ENCODE measurements around the gene TBC1D22A. TPM values are rescaled to one million over a fixed set of nuclear protein-coding genes. Genes with fewer than 3 reads are reported as not detected.

TBC1D22A gene
- total RNA-seq, 1 experiment from 2014 or later: 20.9 TPM

DNA sequence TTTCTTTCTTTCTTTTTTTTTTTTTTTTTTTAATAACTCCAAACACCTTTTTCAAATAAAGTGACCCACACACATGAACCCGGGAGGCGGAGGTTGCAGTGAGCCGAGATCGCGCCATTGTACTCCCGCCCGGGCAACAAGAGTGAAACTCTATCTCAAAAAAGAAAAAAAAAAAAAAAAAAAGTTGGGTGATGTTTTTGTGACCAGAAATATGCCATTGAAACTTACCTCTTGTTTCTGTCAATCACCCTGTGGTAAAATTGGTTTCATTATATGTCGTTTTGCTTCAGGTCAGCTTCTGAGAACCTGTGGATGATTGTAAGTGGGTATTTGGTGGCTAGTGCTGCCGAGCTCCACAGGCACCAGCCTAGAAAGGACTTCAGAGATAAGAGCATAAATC lies 238.8 kb downstream of the TBC1D22A start (continued):
- TF ChIP-seq, protein P1, sequence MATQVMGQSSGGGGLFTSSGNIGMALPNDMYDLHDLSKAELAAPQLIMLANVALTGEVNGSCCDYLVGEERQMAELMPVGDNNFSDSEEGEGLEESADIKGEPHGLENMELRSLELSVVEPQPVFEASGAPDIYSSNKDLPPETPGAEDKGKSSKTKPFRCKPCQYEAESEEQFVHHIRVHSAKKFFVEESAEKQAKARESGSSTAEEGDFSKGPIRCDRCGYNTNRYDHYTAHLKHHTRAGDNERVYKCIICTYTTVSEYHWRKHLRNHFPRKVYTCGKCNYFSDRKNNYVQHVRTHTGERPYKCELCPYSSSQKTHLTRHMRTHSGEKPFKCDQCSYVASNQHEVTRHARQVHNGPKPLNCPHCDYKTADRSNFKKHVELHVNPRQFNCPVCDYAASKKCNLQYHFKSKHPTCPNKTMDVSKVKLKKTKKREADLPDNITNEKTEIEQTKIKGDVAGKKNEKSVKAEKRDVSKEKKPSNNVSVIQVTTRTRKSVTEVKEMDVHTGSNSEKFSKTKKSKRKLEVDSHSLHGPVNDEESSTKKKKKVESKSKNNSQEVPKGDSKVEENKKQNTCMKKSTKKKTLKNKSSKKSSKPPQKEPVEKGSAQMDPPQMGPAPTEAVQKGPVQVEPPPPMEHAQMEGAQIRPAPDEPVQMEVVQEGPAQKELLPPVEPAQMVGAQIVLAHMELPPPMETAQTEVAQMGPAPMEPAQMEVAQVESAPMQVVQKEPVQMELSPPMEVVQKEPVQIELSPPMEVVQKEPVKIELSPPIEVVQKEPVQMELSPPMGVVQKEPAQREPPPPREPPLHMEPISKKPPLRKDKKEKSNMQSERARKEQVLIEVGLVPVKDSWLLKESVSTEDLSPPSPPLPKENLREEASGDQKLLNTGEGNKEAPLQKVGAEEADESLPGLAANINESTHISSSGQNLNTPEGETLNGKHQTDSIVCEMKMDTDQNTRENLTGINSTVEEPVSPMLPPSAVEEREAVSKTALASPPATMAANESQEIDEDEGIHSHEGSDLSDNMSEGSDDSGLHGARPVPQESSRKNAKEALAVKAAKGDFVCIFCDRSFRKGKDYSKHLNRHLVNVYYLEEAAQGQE (IDR thresholded peaks at IDR 0.05; ENCODE audit: low read depth): no peak
- TF ChIP-seq FOSL1 (IDR thresholded peaks at IDR 0.05; ENCODE audit: low read depth): no peak

DNA sequence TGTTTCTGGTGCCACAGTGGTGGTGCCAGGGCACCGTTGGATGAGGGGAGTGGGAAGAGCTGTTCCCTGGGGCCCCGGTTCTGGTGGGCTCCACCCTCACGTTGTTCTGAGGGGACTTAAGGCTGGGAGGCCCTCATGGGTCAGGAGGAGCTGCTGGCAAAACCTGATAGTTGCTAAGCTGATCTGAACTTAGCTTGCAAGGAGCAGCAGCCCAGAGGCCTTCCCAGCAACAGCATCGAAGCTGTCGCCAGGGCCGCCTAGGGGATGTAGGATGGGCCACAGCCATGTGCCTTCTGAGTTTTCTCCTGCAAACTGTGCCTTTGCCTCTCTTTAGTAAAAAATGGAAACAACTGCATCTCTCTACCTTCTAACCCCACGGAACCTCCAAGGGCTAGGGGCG lies 240.2 kb downstream of the TBC1D22A start:
- no peaks in the 10 kb centered on the region for H3K36me3 ChIP-seq (ENCODE audit: control insufficient read depth in 1 of 2, insufficient read depth in 2 of 2, low read length in 2 of 2)
- H3K9me2 ChIP-seq (ENCODE audit: insufficient read depth): no peaks in the 10 kb centered on the region
- intact Hi-C loops (cut with micrococcal nuclease): no loop called here
- H3K27me3 ChIP-seq (ENCODE audit: insufficient read depth, low read length): no peaks in the 10 kb centered on the region
- H3K79me2 ChIP-seq (ENCODE audit: insufficient read depth, low read length): no peaks in the 10 kb centered on the region
- no peaks in the 10 kb centered on the region for H4K20me1 ChIP-seq (ENCODE audit: insufficient read depth)
- POLR2A ChIA-PET: no interaction called here
- no peak overlapping the region for H2AFZ ChIP-seq (ENCODE audit: low read depth, low read length, poor library complexity, severe bottlenecking)
- H3K27ac ChIP-seq (ENCODE audit: low read depth, low read length): no peak overlapping the region
- no peak for DNase-seq (ENCODE audit: low read depth, low spot score)
- H3K4me3 ChIP-seq (replicated peaks in 1 of 2; ENCODE audit: low read depth in 1 of 2, low read length in 2 of 2): no peak overlapping the region
- no peak overlapping the region for H3K4me2 ChIP-seq (ENCODE audit: low read length)
- CTCF ChIA-PET: no interaction called here
- H3K9ac ChIP-seq (ENCODE audit: low read length): no peak overlapping the region
- BruUV-seq (replicated peaks): no TSS peak
- H3K4me1 ChIP-seq (ENCODE audit: control insufficient read depth in 1 of 2, insufficient read depth in 2 of 2, low read length in 2 of 2): peaks cover 3 to 16% of the 10 kb centered on the region in 2 experiments; a peak in 3 of 4 replicates
- RAD21 ChIA-PET (ENCODE audit: low non-redundant PET in 1 of 2, low total read pairs in 2 of 2, uncharacterized antibody in 2 of 2, unreplicated experiment in 2 of 2): no interaction called here
- no peaks in the 10 kb centered on the region for H3K9me3 ChIP-seq (ENCODE audit: control insufficient read depth in 1 of 2, insufficient read depth in 1 of 2, low read depth in 1 of 2, low read length in 2 of 2)
- ATAC-seq: no peak
- no peak for TF ChIP-seq JUND (IDR thresholded peaks at IDR 0.05)
- TF ChIP-seq, protein P1 (IDR thresholded peaks at IDR 0.05; ENCODE audit: low read depth): no peak
- no peak for TF ChIP-seq POLR2AphosphoS5 (IDR thresholded peaks at IDR 0.05; ENCODE audit: low read depth, low read length)
- TF ChIP-seq, protein P2, sequence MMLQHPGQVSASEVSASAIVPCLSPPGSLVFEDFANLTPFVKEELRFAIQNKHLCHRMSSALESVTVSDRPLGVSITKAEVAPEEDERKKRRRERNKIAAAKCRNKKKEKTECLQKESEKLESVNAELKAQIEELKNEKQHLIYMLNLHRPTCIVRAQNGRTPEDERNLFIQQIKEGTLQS (IDR thresholded peaks at IDR 0.05): no peak
- TF ChIP-seq, protein P3, sequence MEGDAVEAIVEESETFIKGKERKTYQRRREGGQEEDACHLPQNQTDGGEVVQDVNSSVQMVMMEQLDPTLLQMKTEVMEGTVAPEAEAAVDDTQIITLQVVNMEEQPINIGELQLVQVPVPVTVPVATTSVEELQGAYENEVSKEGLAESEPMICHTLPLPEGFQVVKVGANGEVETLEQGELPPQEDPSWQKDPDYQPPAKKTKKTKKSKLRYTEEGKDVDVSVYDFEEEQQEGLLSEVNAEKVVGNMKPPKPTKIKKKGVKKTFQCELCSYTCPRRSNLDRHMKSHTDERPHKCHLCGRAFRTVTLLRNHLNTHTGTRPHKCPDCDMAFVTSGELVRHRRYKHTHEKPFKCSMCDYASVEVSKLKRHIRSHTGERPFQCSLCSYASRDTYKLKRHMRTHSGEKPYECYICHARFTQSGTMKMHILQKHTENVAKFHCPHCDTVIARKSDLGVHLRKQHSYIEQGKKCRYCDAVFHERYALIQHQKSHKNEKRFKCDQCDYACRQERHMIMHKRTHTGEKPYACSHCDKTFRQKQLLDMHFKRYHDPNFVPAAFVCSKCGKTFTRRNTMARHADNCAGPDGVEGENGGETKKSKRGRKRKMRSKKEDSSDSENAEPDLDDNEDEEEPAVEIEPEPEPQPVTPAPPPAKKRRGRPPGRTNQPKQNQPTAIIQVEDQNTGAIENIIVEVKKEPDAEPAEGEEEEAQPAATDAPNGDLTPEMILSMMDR (IDR thresholded peaks at IDR 0.05 in 2 of 3, conservative IDR thresholded peaks at IDR 0.05 in 1 of 3; ENCODE audit: borderline replicate concordance in 1 of 3, insufficient read depth in 1 of 3, low read depth in 2 of 3, low read length in 2 of 3): no peak
- TF ChIP-seq TCF7L2 (IDR thresholded peaks at IDR 0.05; ENCODE audit: borderline replicate concordance, extremely low read depth, insufficient read depth, insufficient read length): no peak
- TF ChIP-seq RAD21 (IDR thresholded peaks at IDR 0.05; ENCODE audit: low read depth): no peak
- no peak for TF ChIP-seq FOSL1 (IDR thresholded peaks at IDR 0.05; ENCODE audit: low read depth)
- no peak for TF ChIP-seq EZH2phosphoT487 (IDR thresholded peaks at IDR 0.05; ENCODE audit: borderline replicate concordance)
- TF ChIP-seq ELF1 (IDR thresholded peaks at IDR 0.05; ENCODE audit: borderline replicate concordance, low read depth): no peak
- TF ChIP-seq SIN3A (IDR thresholded peaks at IDR 0.05; ENCODE audit: low read depth): no peak
- TF ChIP-seq, protein P4, sequence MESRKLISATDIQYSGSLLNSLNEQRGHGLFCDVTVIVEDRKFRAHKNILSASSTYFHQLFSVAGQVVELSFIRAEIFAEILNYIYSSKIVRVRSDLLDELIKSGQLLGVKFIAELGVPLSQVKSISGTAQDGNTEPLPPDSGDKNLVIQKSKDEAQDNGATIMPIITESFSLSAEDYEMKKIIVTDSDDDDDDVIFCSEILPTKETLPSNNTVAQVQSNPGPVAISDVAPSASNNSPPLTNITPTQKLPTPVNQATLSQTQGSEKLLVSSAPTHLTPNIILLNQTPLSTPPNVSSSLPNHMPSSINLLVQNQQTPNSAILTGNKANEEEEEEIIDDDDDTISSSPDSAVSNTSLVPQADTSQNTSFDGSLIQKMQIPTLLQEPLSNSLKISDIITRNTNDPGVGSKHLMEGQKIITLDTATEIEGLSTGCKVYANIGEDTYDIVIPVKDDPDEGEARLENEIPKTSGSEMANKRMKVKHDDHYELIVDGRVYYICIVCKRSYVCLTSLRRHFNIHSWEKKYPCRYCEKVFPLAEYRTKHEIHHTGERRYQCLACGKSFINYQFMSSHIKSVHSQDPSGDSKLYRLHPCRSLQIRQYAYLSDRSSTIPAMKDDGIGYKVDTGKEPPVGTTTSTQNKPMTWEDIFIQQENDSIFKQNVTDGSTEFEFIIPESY (IDR thresholded peaks at IDR 0.05; ENCODE audit: extremely low read depth, insufficient replicate concordance, low read length): no peak
- TF ChIP-seq CEBPB (IDR thresholded peaks at IDR 0.05; ENCODE audit: low read depth): no peak
